KOPT-K1 (cell line): ENCODE measurements around the gene PLAAT4.

ENCODE experiments used
- H3K27ac ChIP-seq: fragments of 200-600 bp; sonication (generic); 2 replicates; pipeline ENCODE4 v1.5.1; 2016; ENCODE audit warnings: antibody characterized with exemption, mild to moderate bottlenecking, low read depth, low read length; ENCODE audit not compliant: poor library complexity, severe bottlenecking
- H3K36me3 ChIP-seq: fragments of 200-600 bp; sonication (generic); 2 replicates; pipeline ENCODE4 v1.5.1; 2017; ENCODE audit warnings: antibody characterized with exemption, mild to moderate bottlenecking, low read length, moderate library complexity; ENCODE audit not compliant: insufficient read depth
- H3K9me3 ChIP-seq: fragments of 200-600 bp; sonication (generic); 2 replicates; pipeline ENCODE4 v1.5.1; 2017; ENCODE audit warnings: antibody characterized with exemption, low read length, mild to moderate bottlenecking; ENCODE audit not compliant: insufficient read depth, poor library complexity, severe bottlenecking

The PLAAT4 gene

GRCh38 chr11:63592975-63593395 lies 56.4 kb downstream of the PLAAT4 start:
- Histone ChIP-seq H3K9me3 (no peaks in the 10 kb centered on the region), H3K27ac (no peak overlapping the region), H3K36me3 (no peaks in the 10 kb centered on the region)

- Histone ChIP-seq H3K36me3 (no peaks in the 10 kb centered on the region), H3K9me3 (no peaks in the 10 kb centered on the region), H3K27ac (no peak overlapping the region)
These were observed 58.7 kb downstream of the PLAAT4 start for GRCh38 chr11:63595296-63595695.
